GM12878 (cell line): ENCODE data around the gene PMP22. TPM values are rescaled to one million over a fixed set of nuclear protein-coding genes. Genes with fewer than 3 reads are reported as not detected.

Experiments
- ATAC-seq: fragments of 200-7000 bp; cut with Tn5 transposase; 3 replicates; pipeline ENCODE4 v1.9.1; 2020; ENCODE audit warnings: mild to moderate bottlenecking, moderate library complexity
- Bru-seq: library from RNA; stranded (reverse); fragments of 400-500 nt; gene quantifications from one replicate; lab custom pipeline; 2021; lab: Mats Ljungman, UMichigan
- BruChase-seq, 2 experiments: library from RNA; stranded (reverse); fragments of 400-500 nt; gene quantifications; one replicate each; lab custom pipeline; 2021; lab: Mats Ljungman, UMichigan
- BruUV-seq: library from RNA; stranded (reverse); fragments of 400-500 nt; replicated peaks from 2 replicates; lab custom pipeline; 2021; lab: Mats Ljungman, UMichigan
- CTCF ChIA-PET: fragments of 300-600 bp; sonication (Branson Sonifier 250); formaldehyde crosslinking; extraction: SDS; loops from one replicate; lab custom pipeline; 2021; ENCODE audit warnings: inconsistent platforms; lab: Yijun Ruan, JAX
- POLR2A ChIA-PET: fragments of 350-600 bp; formaldehyde crosslinking; extraction: SDS; loops from one replicate; lab custom pipeline; 2021; ENCODE audit warnings: inconsistent platforms; lab: Charles Lee
- RAD21 ChIA-PET: fragments of 300-600 bp; sonication (Branson Sonifier 250); formaldehyde crosslinking; loops from one replicate; lab custom pipeline; 2023; ENCODE audit warnings: antibody characterized with exemption; ENCODE audit not compliant: unreplicated experiment; lab: Charles Lee
- SMC1A ChIA-PET: fragments of 300-600 bp; sonication (Branson Sonifier 250); formaldehyde crosslinking; loops from one replicate; lab custom pipeline; 2023; ENCODE audit not compliant: unreplicated experiment, uncharacterized antibody; lab: Charles Lee
- DNase-seq: peaks from one replicate; pipeline ENCODE4 v3.0.0-alpha.2; 2011; ENCODE audit warnings: low read depth, low spot score
- FAIRE-seq: peaks from 3 replicates; lab custom pipeline; 2011; peaks lifted over from hg19 to GRCh38; lab: Jason Lieb, UNC
- H2AFZ ChIP-seq: 2 replicates; pipeline ENCODE4 v1.6.0; 2011; ENCODE audit warnings: low read depth, low read length, control low read depth; ENCODE audit not compliant: control insufficient read depth
- H3K27ac ChIP-seq: 2 replicates; pipeline ENCODE4 v1.5.1; 2011; ENCODE audit warnings: control low read depth; ENCODE audit not compliant: control insufficient read depth, insufficient read depth
- H3K27me3 ChIP-seq, 2 experiments: replicated peaks in 1 of 2; 2 replicates each; pipeline versions ENCODE4 v1.6.0 to v1.6.1; 2011; ENCODE audit warnings: low read length in 1 of 2; ENCODE audit not compliant: control insufficient read depth in 2 of 2, insufficient read depth in 2 of 2
- H3K36me3 ChIP-seq, 2 experiments: 2 replicates each; pipeline ENCODE4 v1.5.1; 2011; ENCODE audit warnings: low read length in 1 of 2; ENCODE audit not compliant: control insufficient read depth in 2 of 2, insufficient read depth in 2 of 2
- H3K4me1 ChIP-seq: 2 replicates; pipeline ENCODE4 v1.6.1; 2011; ENCODE audit warnings: mild to moderate bottlenecking, low read length, moderate library complexity, mixed read lengths; ENCODE audit not compliant: control insufficient read depth, insufficient read depth
- H3K4me2 ChIP-seq: 2 replicates; pipeline ENCODE4 v1.6.0; 2011; ENCODE audit warnings: control low read depth; ENCODE audit not compliant: control insufficient read depth, insufficient read depth
- H3K4me3 ChIP-seq: fragments of 200-600 bp; sonication (generic); 2 replicates; pipeline ENCODE4 v1.5.1; 2016
- H3K79me2 ChIP-seq: 2 replicates; pipeline ENCODE4 v1.6.0; 2011; ENCODE audit warnings: low read length; ENCODE audit not compliant: control insufficient read depth, insufficient read depth
- H3K9ac ChIP-seq: 2 replicates; pipeline ENCODE4 v1.8.0; 2011; ENCODE audit warnings: low read length, control low read depth, mixed read lengths; ENCODE audit not compliant: control insufficient read depth, insufficient read depth
- H3K9me3 ChIP-seq: replicated peaks from 3 replicates; pipeline ENCODE4 v1.5.1; 2011; ENCODE audit warnings: mild to moderate bottlenecking, low read length; ENCODE audit not compliant: control insufficient read depth, insufficient read depth
- H4K20me1 ChIP-seq: 2 replicates; pipeline ENCODE4 v1.6.0; 2011; ENCODE audit not compliant: control insufficient read depth, insufficient read depth
- ESRRA ChIP-seq: IDR thresholded peaks from 2 replicates; pipeline ENCODE4 v1.6.1; 2012; ENCODE audit warnings: mild to moderate bottlenecking, low read length, improper control_type of control experiment
- HDAC2 ChIP-seq: fragments of 200-600 bp; sonication (generic); IDR thresholded peaks from 2 replicates; pipeline ENCODE4 v1.6.1; 2017
- HDAC6 ChIP-seq: fragments of 200-600 bp; sonication (generic); IDR thresholded peaks from one replicate; pipeline ENCODE4 v1.8.0; 2017; ENCODE audit warnings: antibody characterized with exemption; ENCODE audit not compliant: unreplicated experiment
- MYB ChIP-seq: fragments of 150-350 bp; IDR thresholded peaks from 2 replicates; pipeline ENCODE4 v1.6.1; 2014; ENCODE audit warnings: mild to moderate bottlenecking, low read depth, low read length, borderline replicate concordance
- NFXL1 ChIP-seq: fragments of 450-650 bp; IDR thresholded peaks from 2 replicates; pipeline ENCODE4 v1.6.1; 2017; ENCODE audit warnings: antibody characterized with exemption, mild to moderate bottlenecking, borderline replicate concordance
- RB1 ChIP-seq: fragments of 450-650 bp; formaldehyde crosslinking; IDR thresholded peaks from 2 replicates; pipeline ENCODE4 v1.6.1; 2017; ENCODE audit warnings: mild to moderate bottlenecking, borderline replicate concordance
- RUNX3 ChIP-seq: IDR thresholded peaks from 2 replicates; pipeline ENCODE4 v1.6.1; 2012; ENCODE audit warnings: low read length, inconsistent platforms
- SMC3 ChIP-seq: IDR thresholded peaks from 2 replicates; pipeline ENCODE4 v1.6.1; 2011; ENCODE audit warnings: low read length, improper control_type of control experiment, borderline replicate concordance
- ZNF274 ChIP-seq: IDR thresholded peaks from one replicate; pipeline ENCODE4 v1.8.0; 2011; ENCODE audit not compliant: insufficient read length, insufficient read depth
- ZZZ3 ChIP-seq: IDR thresholded peaks from 2 replicates; pipeline ENCODE4 v1.6.1; 2011; ENCODE audit warnings: low read depth; ENCODE audit not compliant: control insufficient read depth, insufficient read length
- WGBS: methylation state at CpG from one replicate; pipeline ENCODE4 v1.1.6; 2016; ENCODE audit warnings: low lambda C conversion rate; ENCODE audit not compliant: insufficient replicate concordance, insufficient coverage; ENCODE audit errors: missing lambda C conversion rate; 5-methylcytosine and 5-hydroxymethylcytosine counted together
- in situ Hi-C: fragments of 300-500 bp; cut with MboI; formaldehyde crosslinking; loops from 9 replicates; pipeline ENCODE4 v1.14.3; 2018; ENCODE audit warnings: mixed read lengths
- intact Hi-C: fragments of 100-400 bp; cut with micrococcal nuclease; formaldehyde crosslinking; loops from one replicate; pipeline ENCODE4 v1.14.2; 2022; ENCODE audit not compliant: unreplicated experiment
- long read RNA-seq, 2 experiments: library from polyadenylated mRNA; unstranded; transcript quantifications; one replicate each; pipeline ENCODE4 v2.0.0, GENCODE V29; 2019 to 2020
- polyA minus RNA-seq, 3 experiments: library from RNA; depleted of rRNA, polyadenylated mRNA; stranded (reverse); fragments of >200 nt; gene quantifications; 2 replicates each; pipeline ENCODE4 v1.2.3, GENCODE V29; 2011
- polyA plus RNA-seq, 11 experiments: library from polyadenylated mRNA; depleted of rRNA in 4 of 11; unstranded in 6 of 11; stranded (reverse) in 5 of 11; fragments of >200 nt; fragmentation: Nextera tagmentation in 4 of 11; fragmentation: Illumina TruSeq in 1 of 11; extraction: Ambion mirVana in 4 of 11; extraction: Trizol in 1 of 11; gene quantifications; 1 replicate in 1 of 11; 2 replicates in 10 of 11; pipeline versions ENCODE4 v1.2.1 to v1.2.3, GENCODE V29; 2011 to 2016; ENCODE audit warnings: inconsistent platforms in 2 of 11, missing spikeins in 2 of 11, low read depth in 1 of 11
- total RNA-seq, 4 experiments: library from RNA; depleted of rRNA in 3 of 4; stranded (reverse); fragments of >200 nt in 3 of 4; fragmentation: Illumina TruSeq in 1 of 4; extraction: Trizol in 1 of 4; gene quantifications; 2 replicates each; pipeline versions ENCODE4 v1.2.1 to v1.2.3, GENCODE V29; 2013 to 2021
- TF ChIP-seq, protein P1 (sequence below): fragments of 450-650 bp; formaldehyde crosslinking; IDR thresholded peaks from 2 replicates; pipeline ENCODE4 v1.4.0; 2022; ENCODE audit warnings: mild to moderate bottlenecking, moderate library complexity
- TF ChIP-seq, protein P2 (sequence below): IDR thresholded peaks from 2 replicates; pipeline ENCODE4 v1.6.1; 2011; ENCODE audit warnings: low read depth, mild to moderate bottlenecking, low read length, moderate library complexity, borderline replicate concordance; ENCODE audit errors: extremely low read depth
- TF ChIP-seq, protein P3 (sequence below): fragments of 450-650 bp; conservative IDR thresholded peaks from 2 replicates; pipeline ENCODE4 v1.6.1; 2017; ENCODE audit warnings: mild to moderate bottlenecking, moderate library complexity

The PMP22 gene
- not detected in 2 replicates for total RNA-seq (2013; cell fraction: nucleolus; rRNA removed)
- total RNA-seq (2014; rRNA removed) (not detected in 2 replicates), total RNA-seq (2014; rRNA removed; fragmentation: Illumina TruSeq; extraction: Trizol) (not detected in 2 replicates), total RNA-seq (2021) (0.35 and 0.59 TPM in 2 replicates), polyA plus RNA-seq (2011; rRNA removed) (0.04 TPM in 1 of 2 replicates, not detected in the other), polyA plus RNA-seq (2014; fragmentation: Illumina TruSeq; extraction: Trizol) (not detected in 2 replicates), polyA plus RNA-seq (2014; fragmentation: Nextera tagmentation; extraction: Ambion mirVana) (not detected), polyA plus RNA-seq (2014; rRNA removed) (not detected in 2 replicates), polyA plus RNA-seq (2016; fragmentation: Nextera tagmentation; extraction: Ambion mirVana) (not detected), polyA minus RNA-seq (2011; rRNA and poly(A)+ RNA removed) (0.22 TPM in 1 of 2 replicates, not detected in the other), Bru-seq, nascent RNA (percentile 5 among the genes with signal in this experiment), BruChase-seq, experiment 1, labeled RNA remaining after a 6-hour chase (percentile 3 among the genes with signal in this experiment), BruChase-seq, experiment 2, labeled RNA remaining after a 2-hour chase (percentile 5 among the genes with signal in this experiment)
- polyA plus RNA-seq (2011; ENCODE audit: low read depth): not detected
- not detected in 2 replicates for polyA plus RNA-seq (2011; cell fraction: cytosol; rRNA removed)
- not detected in 2 replicates for polyA plus RNA-seq (2011; cell fraction: nucleus; rRNA removed)
- polyA plus RNA-seq (2012): not detected in 2 replicates
- polyA minus RNA-seq (2011; cell fraction: cytosol; rRNA and poly(A)+ RNA removed): not detected in 2 replicates
- not detected in 2 replicates for polyA minus RNA-seq (2011; cell fraction: nucleus; rRNA and poly(A)+ RNA removed)
- long read RNA-seq, experiment 1: 0 reads
- long read RNA-seq, experiment 2: 0 reads

DNA sequence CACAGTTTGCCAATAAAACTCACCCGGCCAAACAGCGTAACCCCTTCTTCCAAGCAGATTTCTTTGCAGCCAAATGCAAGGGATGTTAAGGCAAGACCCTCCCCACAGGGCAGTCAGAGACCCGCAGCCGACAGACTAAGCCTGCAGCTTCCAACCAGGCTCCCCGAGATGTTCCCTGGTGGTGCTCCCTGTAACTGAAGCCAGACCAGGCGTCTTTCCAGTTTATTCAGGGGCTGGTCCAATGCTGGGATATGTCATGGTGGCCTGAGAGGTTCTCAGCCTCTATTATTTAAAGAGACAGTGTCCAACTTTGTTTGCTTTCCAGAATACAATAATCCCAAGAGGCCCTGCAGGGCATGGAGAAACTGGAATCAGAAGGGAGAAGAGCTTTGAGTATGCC, at the start of gene PMP22:
TSS of gene PMP22 (minus strand) at position 196 of the 400 bp plus-strand sequence. CDS start 4,599 bp downstream, outside the sequence.
- H3K9ac ChIP-seq: no peak within 1 kb of the TSS
- no peak within 1 kb of the TSS for H2AFZ ChIP-seq
- BruUV-seq: no TSS peak
- intact Hi-C loops: no loop called here
- DNase-seq: no peak
- RAD21 ChIA-PET: no interaction called here
- H3K27ac ChIP-seq: no peak within 1 kb of the TSS
- no peak within 1 kb of the TSS for H3K4me2 ChIP-seq
- H3K36me3 ChIP-seq: no peaks in the 10 kb centered on the region
- no peak for TF ChIP-seq MYB
- no peak for TF ChIP-seq HDAC2
- TF ChIP-seq RUNX3: no peak
- TF ChIP-seq, protein P1, sequence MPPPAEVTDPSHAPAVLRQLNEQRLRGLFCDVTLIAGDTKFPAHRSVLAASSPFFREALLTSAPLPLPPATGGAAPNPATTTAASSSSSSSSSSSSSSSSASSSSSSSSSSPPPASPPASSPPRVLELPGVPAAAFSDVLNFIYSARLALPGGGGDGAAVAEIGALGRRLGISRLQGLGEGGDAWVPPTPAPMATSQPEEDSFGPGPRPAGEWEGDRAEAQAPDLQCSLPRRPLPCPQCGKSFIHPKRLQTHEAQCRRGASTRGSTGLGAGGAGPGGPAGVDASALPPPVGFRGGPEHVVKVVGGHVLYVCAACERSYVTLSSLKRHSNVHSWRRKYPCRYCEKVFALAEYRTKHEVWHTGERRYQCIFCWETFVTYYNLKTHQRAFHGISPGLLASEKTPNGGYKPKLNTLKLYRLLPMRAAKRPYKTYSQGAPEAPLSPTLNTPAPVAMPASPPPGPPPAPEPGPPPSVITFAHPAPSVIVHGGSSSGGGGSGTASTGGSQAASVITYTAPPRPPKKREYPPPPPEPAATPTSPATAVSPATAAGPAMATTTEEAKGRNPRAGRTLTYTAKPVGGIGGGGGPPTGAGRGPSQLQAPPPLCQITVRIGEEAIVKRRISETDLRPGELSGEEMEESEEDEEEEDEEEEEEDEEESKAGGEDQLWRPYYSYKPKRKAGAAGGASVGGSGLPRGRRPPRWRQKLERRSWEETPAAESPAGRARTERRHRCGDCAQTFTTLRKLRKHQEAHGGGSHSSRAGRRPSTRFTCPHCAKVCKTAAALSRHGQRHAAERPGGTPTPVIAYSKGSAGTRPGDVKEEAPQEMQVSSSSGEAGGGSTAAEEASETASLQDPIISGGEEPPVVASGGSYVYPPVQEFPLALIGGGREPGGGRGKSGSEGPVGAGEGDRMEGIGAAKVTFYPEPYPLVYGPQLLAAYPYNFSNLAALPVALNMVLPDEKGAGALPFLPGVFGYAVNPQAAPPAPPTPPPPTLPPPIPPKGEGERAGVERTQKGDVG (CRISPR knock-in tag): no peak
- no peak for TF ChIP-seq HDAC6
- no peak for TF ChIP-seq SMC3
- no peak for TF ChIP-seq ESRRA
- TF ChIP-seq RB1: no peak
- no peak for TF ChIP-seq ZZZ3
- TF ChIP-seq, protein P2, sequence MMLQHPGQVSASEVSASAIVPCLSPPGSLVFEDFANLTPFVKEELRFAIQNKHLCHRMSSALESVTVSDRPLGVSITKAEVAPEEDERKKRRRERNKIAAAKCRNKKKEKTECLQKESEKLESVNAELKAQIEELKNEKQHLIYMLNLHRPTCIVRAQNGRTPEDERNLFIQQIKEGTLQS: no peak
- TF ChIP-seq ZNF274: no peak
- no peak for TF ChIP-seq NFXL1
- TF ChIP-seq, protein P3, sequence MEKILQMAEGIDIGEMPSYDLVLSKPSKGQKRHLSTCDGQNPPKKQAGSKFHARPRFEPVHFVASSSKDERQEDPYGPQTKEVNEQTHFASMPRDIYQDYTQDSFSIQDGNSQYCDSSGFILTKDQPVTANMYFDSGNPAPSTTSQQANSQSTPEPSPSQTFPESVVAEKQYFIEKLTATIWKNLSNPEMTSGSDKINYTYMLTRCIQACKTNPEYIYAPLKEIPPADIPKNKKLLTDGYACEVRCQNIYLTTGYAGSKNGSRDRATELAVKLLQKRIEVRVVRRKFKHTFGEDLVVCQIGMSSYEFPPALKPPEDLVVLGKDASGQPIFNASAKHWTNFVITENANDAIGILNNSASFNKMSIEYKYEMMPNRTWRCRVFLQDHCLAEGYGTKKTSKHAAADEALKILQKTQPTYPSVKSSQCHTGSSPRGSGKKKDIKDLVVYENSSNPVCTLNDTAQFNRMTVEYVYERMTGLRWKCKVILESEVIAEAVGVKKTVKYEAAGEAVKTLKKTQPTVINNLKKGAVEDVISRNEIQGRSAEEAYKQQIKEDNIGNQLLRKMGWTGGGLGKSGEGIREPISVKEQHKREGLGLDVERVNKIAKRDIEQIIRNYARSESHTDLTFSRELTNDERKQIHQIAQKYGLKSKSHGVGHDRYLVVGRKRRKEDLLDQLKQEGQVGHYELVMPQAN: no peak
- TF ChIP-seq, all 136 proteins: peak for 0
- Histone ChIP-seq H3K4me3 (no peak within 1 kb of the TSS), H3K79me2 (no peaks in the 10 kb centered on the region), H3K27me3 (peaks cover 0 to 2% of the 10 kb centered on the region in 2 experiments; a peak in 3 of 4 replicates), H3K9me3 (no peaks in the 10 kb centered on the region), H3K4me1 (no peaks in the 10 kb centered on the region), H4K20me1 (no peaks in the 10 kb centered on the region)
- FAIRE-seq: no peak
- POLR2A ChIA-PET: no interaction called here
- SMC1A ChIA-PET: no interaction called here
- 33% methylated on average over 6 of the region's 6 CpGs for WGBS
- no peak for ATAC-seq
- in situ Hi-C loops: loop anchor here (25.0 kb wide), 1 partner anchor 722 kb away; the partner anchor contains the start of genes TTC19 and ZSWIM7
- CTCF ChIA-PET: no interaction called here
